Activated CD4-positive, alpha-beta memory T cell treated with anti-CD3 and anti-CD28 coated beads for 36 hours (primary cell): Measurements from ENCODE around the gene LRRC46. TPM values are rescaled to one million over a fixed set of nuclear protein-coding genes. Genes with fewer than 3 reads are reported as not detected.
A peak's percentile ranks its signal among the peaks of the same experiment; 100 is the strongest.

Experiments used
- CTCF ChIA-PET: fragments of 350-600 bp; sonication (Branson Sonifier 250); formaldehyde crosslinking; loops from one replicate; lab custom pipeline; 2021; ENCODE audit warnings: antibody characterized with exemption, inconsistent platforms; lab: Charles Lee
- POLR2A ChIA-PET: fragments of 350-600 bp; sonication (Branson Sonifier 250); formaldehyde crosslinking; loops from one replicate; lab custom pipeline; 2021; ENCODE audit warnings: antibody characterized with exemption; lab: Charles Lee
- DNase-seq: peaks from one replicate; pipeline ENCODE4 v3.0.0-alpha.2; 2020
- H3K27ac Mint-ChIP-seq: one replicate; pipeline ENCODE4 v1.8.0; 2021; ENCODE audit warnings: mixed read lengths
- H3K27me3 Mint-ChIP-seq: one replicate; pipeline ENCODE4 v1.8.0; 2021; ENCODE audit warnings: mixed read lengths
- H3K36me3 Mint-ChIP-seq: one replicate; pipeline ENCODE4 v1.8.0; 2021; ENCODE audit warnings: mixed read lengths
- H3K4me1 Mint-ChIP-seq: one replicate; pipeline ENCODE4 v1.8.0; 2021; ENCODE audit warnings: low read depth, mixed read lengths
- H3K4me3 Mint-ChIP-seq: one replicate; pipeline ENCODE4 v1.8.0; 2021; ENCODE audit warnings: mild to moderate bottlenecking, mixed read lengths
- H3K9me3 Mint-ChIP-seq: one replicate; pipeline ENCODE4 v1.8.0; 2021; ENCODE audit warnings: mixed read lengths
- intact Hi-C: fragments of 100-400 bp; cut with micrococcal nuclease; formaldehyde crosslinking; loops from one replicate; pipeline ENCODE4 v1.15.1; 2023
- total RNA-seq, 2 experiments: library from RNA; stranded (reverse); gene quantifications; one replicate each; pipeline ENCODE4 v1.2.3, GENCODE V29; 2021

LRRC46 gene
- total RNA-seq, 2 experiments from 2014 or later, result 0.29 to 0.59 TPM

GRCh38 chr17:47836601-47837000 is 5.1 kb downstream of the LRRC46 start:
- H3K9me3 Mint-ChIP-seq, result no peaks in the 10 kb centered on the region
- ChIA-PET POLR2A (no interaction called here), CTCF (interaction anchor here (18.4 kb wide), 1 partner anchor 52 kb away, joined by 672 read pairs; the partner anchor contains the start of gene SP2)
- H3K27ac Mint-ChIP-seq, result no peak overlapping the region
- DNase-seq, result no peak
- peaks cover 39% of the 10 kb centered on the region for H3K4me1 Mint-ChIP-seq
- H3K4me3 Mint-ChIP-seq, result no peak overlapping the region
- H3K27me3 Mint-ChIP-seq, result no peaks in the 10 kb centered on the region
- intact Hi-C loops, result no loop called here
- H3K36me3 Mint-ChIP-seq, result peaks cover 1% of the 10 kb centered on the region

- POLR2A ChIA-PET, result no interaction called here
- Mint-ChIP-seq H3K9me3 (no peaks in the 10 kb centered on the region), H3K36me3 (peaks cover 1% of the 10 kb centered on the region), H3K27me3 (no peaks in the 10 kb centered on the region), H3K27ac (no peak overlapping the region), H3K4me1 (peaks cover 42% of the 10 kb centered on the region), H3K4me3 (no peak overlapping the region)
- intact Hi-C loops, result no loop called here
- CTCF ChIA-PET, result interaction anchor here (0.8 to 18.4 kb wide), 3 partner anchors 11 to 133 kb away, joined by 3 to 672 read pairs (median 4); partner anchors contain the start of genes CDK5RAP3 and SP2
- no peak for DNase-seq
These were observed 6.0 kb downstream of the LRRC46 start for GRCh38 chr17:47837401-47838039.

GRCh38 chr17:47838636-47839035 is 7.2 kb downstream of the LRRC46 start:
- POLR2A ChIA-PET, result no interaction called here

GRCh38 chr17:47839071-47839470 is 7.6 kb downstream of the LRRC46 start:
- ChIA-PET POLR2A (no interaction called here), CTCF (interaction anchor here (4.8 to 18.4 kb wide), 2 partner anchors 49 to 108 kb away, joined by 22 to 672 read pairs; partner anchors contain the start of gene SP2)
- Mint-ChIP-seq H3K36me3 (peaks cover 1% of the 10 kb centered on the region), H3K4me1 (peaks cover 42% of the 10 kb centered on the region), H3K27me3 (peaks cover 2% of the 10 kb centered on the region), H3K27ac (no peak overlapping the region), H3K9me3 (no peaks in the 10 kb centered on the region), H3K4me3 (no peak overlapping the region)
- DNase-seq, result no peak
- intact Hi-C loops, result no loop called here

More at GRCh38 chr17:47838636-47839035, 7.2 kb downstream of the LRRC46 start:
- intact Hi-C loops, result no loop called here
- Mint-ChIP-seq H3K4me3 (no peak overlapping the region), H3K27ac (no peak overlapping the region), H3K9me3 (no peaks in the 10 kb centered on the region), H3K36me3 (peaks cover 1% of the 10 kb centered on the region), H3K4me1 (peaks cover 46% of the 10 kb centered on the region), H3K27me3 (peaks cover 2% of the 10 kb centered on the region)
- no peak for DNase-seq
- CTCF ChIA-PET, result interaction anchor here (18.4 kb wide), 1 partner anchor 50 kb away, joined by 672 read pairs; the partner anchor contains the start of gene SP2

GRCh38 chr17:47840001-47840741 is 8.7 kb downstream of the LRRC46 start:
- CTCF ChIA-PET, result interaction anchor here (1.0 to 18.4 kb wide), 10 partner anchors 9 to 131 kb away, joined by 3 to 672 read pairs (median 12); partner anchors contain the start of genes CDK5RAP3, LRRC46, MRPL10 and SP2
- intact Hi-C loops, result loop anchor here (5.0 to 10.0 kb wide), 2 partner anchors 182 to 265 kb away; partner anchors contain the start of genes CBX1 and SNX11

GRCh38 chr17:47840742-47841487 is 9.4 kb downstream of the LRRC46 start, which contains the start of gene SCRN2:
Gene SCRN2, minus strand, starts transcription at chr17:47841273. Its CDS starts 430 bp downstream, at chr17:47840843.
- intact Hi-C loops, result loop anchor here (1.0 to 10.0 kb wide), 4 partner anchors 49 to 264 kb away; partner anchors contain the start of genes CBX1, SNX11 and SP2
- Mint-ChIP-seq H3K27me3 (peaks cover 15% of the 10 kb centered on the region), H3K27ac (peak within 1 kb of the TSS; percentile 70), H3K9me3 (no peaks in the 10 kb centered on the region), H3K4me3 (peak within 1 kb of the TSS; percentile 91), H3K36me3 (peaks cover 1% of the 10 kb centered on the region), H3K4me1 (peaks cover 30% of the 10 kb centered on the region)
- CTCF ChIA-PET, result interaction anchor here (0.5 to 18.4 kb wide), 22 partner anchors 10 to 171 kb away, joined by 3 to 672 read pairs (median 4); partner anchors contain the start of genes CDK5RAP3, LRRC46, MRPL10 and PNPO
- DNase-seq, result peak; percentile 95
- POLR2A ChIA-PET, result interaction anchor here (0.7 to 2.3 kb wide), 5 partner anchors 9 to 100 kb away, joined by 3 to 15 read pairs (median 6); partner anchors contain the start of genes LRRC46, MRPL10, PNPO and SP2

More at GRCh38 chr17:47840001-47840741, 8.7 kb downstream of the LRRC46 start:
- DNase-seq, result no peak
- peaks cover 1% of the 10 kb centered on the region for H3K36me3 Mint-ChIP-seq
- H3K9me3 Mint-ChIP-seq, result no peaks in the 10 kb centered on the region
- POLR2A ChIA-PET, result interaction anchor here (0.7 to 2.3 kb wide), 4 partner anchors 8 to 101 kb away, joined by 3 to 15 read pairs (median 8); partner anchors contain the start of genes LRRC46, MRPL10, PNPO and SP2
- H3K27me3 Mint-ChIP-seq, result peaks cover 10% of the 10 kb centered on the region
- no peak overlapping the region for H3K27ac Mint-ChIP-seq
- peaks cover 31% of the 10 kb centered on the region for H3K4me1 Mint-ChIP-seq
- H3K4me3 Mint-ChIP-seq, result peak overlapping the region; percentile 91

GRCh38 chr17:47841488-47842291 is 10.2 kb downstream of the LRRC46 start:
- DNase-seq, result no peak
- Mint-ChIP-seq H3K9me3 (no peaks in the 10 kb centered on the region), H3K4me1 (peaks cover 30% of the 10 kb centered on the region), H3K36me3 (peaks cover 1% of the 10 kb centered on the region), H3K4me3 (peak overlapping the region; percentile 91), H3K27me3 (peaks cover 22% of the 10 kb centered on the region), H3K27ac (peak overlapping the region; percentile 70)
- intact Hi-C loops, result loop anchor here (1.0 to 10.0 kb wide), 6 partner anchors 49 to 263 kb away; partner anchors contain the start of genes CBX1, CDK5RAP3, PNPO and SNX11
- CTCF ChIA-PET, result interaction anchor here (0.6 to 18.4 kb wide), 25 partner anchors 7 to 170 kb away, joined by 3 to 672 read pairs (median 5); partner anchors contain the start of genes CDK5RAP3, LRRC46, MRPL10 and PNPO
- POLR2A ChIA-PET, result interaction anchor here (1.2 to 2.3 kb wide), 4 partner anchors 10 to 100 kb away, joined by 3 to 15 read pairs (median 8); partner anchors contain the start of genes LRRC46, MRPL10, PNPO and SP2

- H3K4me3 Mint-ChIP-seq, result no peak overlapping the region
These were observed 11.9 kb downstream of the LRRC46 start for GRCh38 chr17:47843391-47843730.

GRCh38 chr17:47844227-47844626 is 12.8 kb downstream of the LRRC46 start:
- Mint-ChIP-seq H3K4me3 (no peak overlapping the region), H3K9me3 (no peaks in the 10 kb centered on the region), H3K27ac (no peak overlapping the region), H3K27me3 (peaks cover 39% of the 10 kb centered on the region), H3K36me3 (no peaks in the 10 kb centered on the region), H3K4me1 (peaks cover 37% of the 10 kb centered on the region)
- intact Hi-C loops, result loop anchor here (5.0 to 10.0 kb wide), 2 partner anchors 178 to 261 kb away; partner anchors contain the start of genes CBX1 and SNX11
- no peak for DNase-seq
- POLR2A ChIA-PET, result interaction anchor here (1.1 kb wide), 1 partner anchor 50 kb away, joined by 3 read pairs; no protein-coding TSS in a partner anchor
- CTCF ChIA-PET, result interaction anchor here (2.5 to 18.4 kb wide), 3 partner anchors 9 to 44 kb away, joined by 14 to 672 read pairs (median 99); partner anchors contain the start of genes SP2 and SP6

More at GRCh38 chr17:47843391-47843730, 11.9 kb downstream of the LRRC46 start:
- Mint-ChIP-seq H3K36me3 (no peaks in the 10 kb centered on the region), H3K4me1 (peaks cover 37% of the 10 kb centered on the region), H3K9me3 (no peaks in the 10 kb centered on the region), H3K27ac (no peak overlapping the region), H3K27me3 (peaks cover 30% of the 10 kb centered on the region)
- POLR2A ChIA-PET, result interaction anchor here (1.4 kb wide), 1 partner anchor 52 kb away, joined by 10 read pairs; the partner anchor contains the start of gene SP2
- intact Hi-C loops, result loop anchor here (2.0 to 10.0 kb wide), 4 partner anchors 97 to 261 kb away; partner anchors contain the start of genes CBX1, CDK5RAP3, PNPO and SNX11
- CTCF ChIA-PET, result interaction anchor here (0.6 to 18.4 kb wide), 15 partner anchors 10 to 175 kb away, joined by 3 to 672 read pairs (median 6); partner anchors contain the start of genes CDK5RAP3, LRRC46, MRPL10 and OSBPL7
- DNase-seq, result no peak
